ENCODE results near the gene KCNE3.

The KCNE3 gene

GRCh38 chr11:74471668-74472429, 4.5 kb upstream of the KCNE3 start:
- no peak for DNase-seq (ENCODE audit: low spot score)

- DNase-seq (ENCODE audit: low spot score), result no peak
These were observed 3.7 kb upstream of the KCNE3 start for GRCh38 chr11:74471037-74471436.

- no peak for DNase-seq (ENCODE audit: low spot score)
These were observed 3.2 kb upstream of the KCNE3 start for GRCh38 chr11:74470526-74470925.

- no peak for DNase-seq (ENCODE audit: low spot score)
These were observed 1.6 kb upstream of the KCNE3 start for GRCh38 chr11:74468936-74469335.

- no peak for DNase-seq (ENCODE audit: low spot score)
These were observed 1.2 kb upstream of the KCNE3 start for GRCh38 chr11:74468521-74468920.

GRCh38 chr11:74468058-74468457, 709 bp upstream of the KCNE3 start:
- no peak for DNase-seq (ENCODE audit: low spot score)

GRCh38 chr11:74465291-74465708, 2.0 kb downstream of the KCNE3 start:
- no peak for DNase-seq (ENCODE audit: low spot score)

GRCh38 chr11:74464746-74465145, 2.6 kb downstream of the KCNE3 start:
- no peak for DNase-seq (ENCODE audit: low spot score)

GRCh38 chr11:74463216-74463615, 4.1 kb downstream of the KCNE3 start:
- no peak for DNase-seq (ENCODE audit: low spot score)

- no peak for DNase-seq (ENCODE audit: low spot score)
These were observed 4.7 kb downstream of the KCNE3 start for GRCh38 chr11:74462631-74463030.

GRCh38 chr11:74462009-74462408, 5.3 kb downstream of the KCNE3 start:
- no peak for DNase-seq (ENCODE audit: low spot score)

GRCh38 chr11:74460481-74461154, 6.7 kb downstream of the KCNE3 start:
- peak; percentile 60 for DNase-seq (ENCODE audit: low spot score)

GRCh38 chr11:74460065-74460464, 7.3 kb downstream of the KCNE3 start:
- no peak for DNase-seq (ENCODE audit: low spot score)

GRCh38 chr11:74459584-74459983, 7.8 kb downstream of the KCNE3 start:
- peak; percentile 62 for DNase-seq (ENCODE audit: low spot score)

GRCh38 chr11:74457356-74457755, 10.0 kb downstream of the KCNE3 start:
- no peak for DNase-seq (ENCODE audit: low spot score)

- peak; percentile 74 for DNase-seq (ENCODE audit: low spot score)
These were observed 13.9 kb downstream of the KCNE3 start for GRCh38 chr11:74453373-74453975.

- no peak for DNase-seq (ENCODE audit: low spot score)
These were observed 15.0 kb downstream of the KCNE3 start for GRCh38 chr11:74452366-74452765.

- DNase-seq (ENCODE audit: low spot score), result no peak
These were observed 17.0 kb downstream of the KCNE3 start for GRCh38 chr11:74450318-74450717.

GRCh38 chr11:74449369-74449931, 17.9 kb downstream of the KCNE3 start:
- peak; percentile 83 for DNase-seq (ENCODE audit: low spot score)

- DNase-seq (ENCODE audit: low spot score), result no peak
These were observed 19.6 kb downstream of the KCNE3 start for GRCh38 chr11:74447720-74448119.

GRCh38 chr11:74446532-74446938, 20.8 kb downstream of the KCNE3 start:
- no peak for DNase-seq (ENCODE audit: low spot score)

GRCh38 chr11:74444173-74444826, 23.0 kb downstream of the KCNE3 start:
- no peak for DNase-seq (ENCODE audit: low spot score)

Data from hematopoietic multipotent progenitor cell treated with erythropoietin and hydrocortisone succinate and interleukin-3 and kit ligand, for 17 days (in vitro differentiated cells).